ENCODE results near the gene AFP.

DNA sequence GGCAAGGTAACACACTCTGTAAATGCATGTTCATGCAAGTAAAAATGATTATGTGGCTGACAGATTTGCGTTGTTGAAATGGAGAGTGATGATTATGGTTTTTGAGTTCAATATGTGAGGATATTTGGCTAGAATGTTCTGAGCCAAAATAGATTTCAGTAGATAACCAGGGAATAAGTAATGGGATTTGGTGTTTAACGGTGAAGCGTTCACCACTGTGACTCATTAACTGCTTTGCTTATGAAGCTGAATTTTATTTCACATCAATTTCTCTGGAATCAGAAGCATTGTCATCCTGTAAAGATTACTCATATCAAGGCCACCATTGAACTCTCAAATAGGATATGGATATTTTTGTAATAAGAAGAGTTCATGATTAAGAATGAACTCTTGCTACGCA lies 11.7 kb downstream of the AFP start:
- TF ChIP-seq, protein P1, sequence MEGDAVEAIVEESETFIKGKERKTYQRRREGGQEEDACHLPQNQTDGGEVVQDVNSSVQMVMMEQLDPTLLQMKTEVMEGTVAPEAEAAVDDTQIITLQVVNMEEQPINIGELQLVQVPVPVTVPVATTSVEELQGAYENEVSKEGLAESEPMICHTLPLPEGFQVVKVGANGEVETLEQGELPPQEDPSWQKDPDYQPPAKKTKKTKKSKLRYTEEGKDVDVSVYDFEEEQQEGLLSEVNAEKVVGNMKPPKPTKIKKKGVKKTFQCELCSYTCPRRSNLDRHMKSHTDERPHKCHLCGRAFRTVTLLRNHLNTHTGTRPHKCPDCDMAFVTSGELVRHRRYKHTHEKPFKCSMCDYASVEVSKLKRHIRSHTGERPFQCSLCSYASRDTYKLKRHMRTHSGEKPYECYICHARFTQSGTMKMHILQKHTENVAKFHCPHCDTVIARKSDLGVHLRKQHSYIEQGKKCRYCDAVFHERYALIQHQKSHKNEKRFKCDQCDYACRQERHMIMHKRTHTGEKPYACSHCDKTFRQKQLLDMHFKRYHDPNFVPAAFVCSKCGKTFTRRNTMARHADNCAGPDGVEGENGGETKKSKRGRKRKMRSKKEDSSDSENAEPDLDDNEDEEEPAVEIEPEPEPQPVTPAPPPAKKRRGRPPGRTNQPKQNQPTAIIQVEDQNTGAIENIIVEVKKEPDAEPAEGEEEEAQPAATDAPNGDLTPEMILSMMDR (conservative IDR thresholded peaks at IDR 0.05; ENCODE audit: low read depth, low read length), result no peak
- TF ChIP-seq POLR2A (IDR thresholded peaks at IDR 0.05; ENCODE audit: low read depth, low read length), result no peak
- no peak for TF ChIP-seq RAD21 (IDR thresholded peaks at IDR 0.05; ENCODE audit: low read length)
- no peak for TF ChIP-seq MAZ (IDR thresholded peaks at IDR 0.05; ENCODE audit: borderline replicate concordance, low read depth, low read length)
- no peak for TF ChIP-seq MXI1 (IDR thresholded peaks at IDR 0.05; ENCODE audit: borderline replicate concordance, low read depth, low read length)
- TF ChIP-seq FOS (IDR thresholded peaks at IDR 0.05; ENCODE audit: low read depth, low read length), result no peak
- TF ChIP-seq, protein P2, sequence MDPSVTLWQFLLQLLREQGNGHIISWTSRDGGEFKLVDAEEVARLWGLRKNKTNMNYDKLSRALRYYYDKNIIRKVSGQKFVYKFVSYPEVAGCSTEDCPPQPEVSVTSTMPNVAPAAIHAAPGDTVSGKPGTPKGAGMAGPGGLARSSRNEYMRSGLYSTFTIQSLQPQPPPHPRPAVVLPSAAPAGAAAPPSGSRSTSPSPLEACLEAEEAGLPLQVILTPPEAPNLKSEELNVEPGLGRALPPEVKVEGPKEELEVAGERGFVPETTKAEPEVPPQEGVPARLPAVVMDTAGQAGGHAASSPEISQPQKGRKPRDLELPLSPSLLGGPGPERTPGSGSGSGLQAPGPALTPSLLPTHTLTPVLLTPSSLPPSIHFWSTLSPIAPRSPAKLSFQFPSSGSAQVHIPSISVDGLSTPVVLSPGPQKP (IDR thresholded peaks at IDR 0.05; ENCODE audit: borderline replicate concordance, low read depth, low read length), result no peak
